ENCODE results near the gene RAMAC.
"Not testable (repeated sequence)": the region's sequence is repeated elsewhere in the genome, so short reads cannot be mapped to it uniquely, and the experiment has no call there.

Gene RAMAC

DNA sequence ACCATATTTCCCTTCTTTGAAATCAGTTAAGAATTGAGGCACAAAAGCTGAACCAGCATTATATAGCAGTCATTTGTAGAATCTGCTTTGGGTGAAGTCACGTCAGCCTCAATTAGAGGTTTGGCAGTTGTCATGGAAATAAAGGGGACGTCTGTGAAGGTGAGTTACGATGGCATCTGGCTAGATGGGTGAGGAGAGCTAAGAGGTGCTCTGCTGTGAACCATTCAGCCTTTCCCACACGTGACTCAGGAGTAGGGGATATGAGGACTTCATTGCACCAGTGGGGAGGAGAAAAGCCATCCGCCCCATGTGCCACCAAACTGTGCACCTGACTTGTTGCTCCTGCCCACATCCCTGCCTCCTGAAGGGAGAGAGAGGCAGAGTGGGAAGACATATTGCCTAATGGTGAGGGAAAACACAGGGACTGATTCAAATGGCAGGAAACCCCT lies 28.2 kb downstream of the RAMAC start:
- no peak for DNase-seq (ENCODE audit: low spot score)

DNA sequence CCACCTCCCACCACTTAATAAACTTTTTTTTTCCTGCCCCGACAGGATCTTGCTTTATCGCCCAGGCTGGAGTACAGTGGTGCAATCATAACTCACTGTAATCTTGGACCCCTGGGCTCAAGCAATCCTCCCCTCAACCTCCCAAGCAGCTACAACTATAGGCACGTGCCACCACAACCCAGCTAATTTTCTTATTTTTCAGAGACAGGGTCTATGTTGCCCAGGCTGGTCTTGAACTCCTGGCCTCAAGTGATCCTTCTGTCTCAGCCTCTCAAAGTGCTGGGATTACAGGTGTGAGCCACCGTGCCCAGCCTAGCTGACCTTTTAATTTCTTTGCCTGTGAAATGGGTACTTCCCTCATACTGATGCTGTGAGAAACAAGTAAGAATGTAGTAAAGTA lies 29.4 kb downstream of the RAMAC start:
- DNase-seq (ENCODE audit: low spot score): no peak

DNA sequence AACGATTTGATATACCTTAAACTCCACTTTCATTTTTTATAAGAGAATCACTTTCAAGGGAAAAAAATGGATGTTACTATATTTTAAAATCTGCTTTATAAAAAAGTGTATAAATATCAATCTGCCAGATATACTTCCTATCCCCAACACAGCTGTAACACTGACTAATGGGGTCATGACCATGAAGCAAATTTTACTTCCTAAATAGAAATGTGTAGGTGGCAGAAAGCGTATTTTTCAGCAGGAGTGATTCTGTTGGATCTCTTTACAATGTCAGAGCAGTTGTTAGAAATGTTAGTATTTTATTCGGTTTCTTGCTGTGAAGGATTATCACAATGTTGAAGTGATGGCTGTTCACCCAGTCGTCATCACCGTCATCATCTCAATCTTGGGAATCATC lies 30.9 kb downstream of the RAMAC start:
- no peak for DNase-seq (ENCODE audit: low spot score)

DNA sequence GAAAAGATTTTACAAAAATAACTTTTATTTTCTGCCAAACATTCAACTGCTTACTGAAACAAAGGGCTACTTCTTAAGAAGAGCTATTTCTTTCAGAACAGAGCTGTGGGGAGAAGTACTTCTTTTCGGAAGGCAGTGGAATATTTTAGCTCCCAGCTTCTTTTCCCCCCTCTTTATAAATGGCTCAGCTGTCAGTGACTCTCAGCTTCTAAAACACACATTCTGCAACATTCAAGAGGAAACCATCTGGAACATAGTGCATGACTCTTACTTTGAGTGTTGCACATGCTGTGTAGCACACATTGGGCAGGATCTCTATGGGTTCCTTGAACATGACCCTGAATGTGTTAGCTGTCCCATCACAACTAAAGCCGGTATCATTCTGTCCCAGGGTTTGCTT lies 32.4 kb downstream of the RAMAC start:
- no peak for DNase-seq (ENCODE audit: low spot score)

DNA sequence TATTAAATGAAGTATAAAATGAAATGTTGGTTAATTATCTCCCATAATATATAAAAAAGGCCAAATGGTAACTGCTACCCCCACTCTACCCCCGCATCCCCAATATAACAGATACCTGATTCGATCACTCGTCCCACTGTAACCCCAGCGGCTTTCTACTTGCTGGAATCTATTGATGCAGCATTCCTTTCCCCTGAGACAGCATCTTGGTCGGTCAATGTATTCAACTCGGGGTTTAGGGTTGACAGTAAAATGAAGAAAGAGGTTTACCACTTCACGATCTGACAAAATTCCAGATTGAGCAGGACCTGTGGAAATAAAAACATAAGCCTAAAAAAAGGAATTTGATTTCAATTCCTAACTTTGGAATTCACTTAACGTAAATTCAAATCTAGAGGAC lies 44.0 kb downstream of the RAMAC start:
- no peak for DNase-seq (ENCODE audit: low spot score)

- DNase-seq (ENCODE audit: low spot score): not testable (repeated sequence)
Observed at GRCh38 chr15:83031234-83031633, 45.2 kb downstream of the RAMAC start.

DNA sequence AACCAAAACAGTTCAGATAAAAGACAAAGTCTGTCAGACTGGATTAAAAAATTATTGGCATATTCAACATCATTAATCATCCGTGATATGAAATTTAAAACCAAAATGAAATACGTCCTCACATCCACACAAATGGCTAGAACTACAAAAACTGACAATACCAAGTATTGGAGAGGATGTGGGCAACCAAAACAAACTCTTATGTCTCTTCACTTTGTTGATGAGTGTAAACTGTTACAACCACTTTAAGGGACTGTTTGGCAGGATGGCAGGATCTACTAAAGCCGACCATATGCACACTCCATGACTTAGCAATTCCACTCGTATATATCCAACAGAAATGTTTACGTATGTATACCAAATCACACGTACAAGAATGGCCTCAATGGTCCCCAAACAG lies 50.2 kb downstream of the RAMAC start:
- no peak for DNase-seq (ENCODE audit: low spot score)

- DNase-seq (ENCODE audit: low spot score): no peak
Observed at GRCh38 chr15:83039206-83039605, 53.2 kb downstream of the RAMAC start.

Measured in D341Med (cell line).